Limb (tissue), 2 donors: ENCODE results near the gene CLCN7.

Source experiments
- DNase-seq, 2 donors: peaks; one replicate each; pipeline ENCODE4 v3.0.0-alpha.2; 2016; ENCODE audit errors: extremely low spot score in 2 of 2

The CLCN7 gene, protein sequence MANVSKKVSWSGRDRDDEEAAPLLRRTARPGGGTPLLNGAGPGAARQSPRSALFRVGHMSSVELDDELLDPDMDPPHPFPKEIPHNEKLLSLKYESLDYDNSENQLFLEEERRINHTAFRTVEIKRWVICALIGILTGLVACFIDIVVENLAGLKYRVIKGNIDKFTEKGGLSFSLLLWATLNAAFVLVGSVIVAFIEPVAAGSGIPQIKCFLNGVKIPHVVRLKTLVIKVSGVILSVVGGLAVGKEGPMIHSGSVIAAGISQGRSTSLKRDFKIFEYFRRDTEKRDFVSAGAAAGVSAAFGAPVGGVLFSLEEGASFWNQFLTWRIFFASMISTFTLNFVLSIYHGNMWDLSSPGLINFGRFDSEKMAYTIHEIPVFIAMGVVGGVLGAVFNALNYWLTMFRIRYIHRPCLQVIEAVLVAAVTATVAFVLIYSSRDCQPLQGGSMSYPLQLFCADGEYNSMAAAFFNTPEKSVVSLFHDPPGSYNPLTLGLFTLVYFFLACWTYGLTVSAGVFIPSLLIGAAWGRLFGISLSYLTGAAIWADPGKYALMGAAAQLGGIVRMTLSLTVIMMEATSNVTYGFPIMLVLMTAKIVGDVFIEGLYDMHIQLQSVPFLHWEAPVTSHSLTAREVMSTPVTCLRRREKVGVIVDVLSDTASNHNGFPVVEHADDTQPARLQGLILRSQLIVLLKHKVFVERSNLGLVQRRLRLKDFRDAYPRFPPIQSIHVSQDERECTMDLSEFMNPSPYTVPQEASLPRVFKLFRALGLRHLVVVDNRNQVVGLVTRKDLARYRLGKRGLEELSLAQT

DNA sequence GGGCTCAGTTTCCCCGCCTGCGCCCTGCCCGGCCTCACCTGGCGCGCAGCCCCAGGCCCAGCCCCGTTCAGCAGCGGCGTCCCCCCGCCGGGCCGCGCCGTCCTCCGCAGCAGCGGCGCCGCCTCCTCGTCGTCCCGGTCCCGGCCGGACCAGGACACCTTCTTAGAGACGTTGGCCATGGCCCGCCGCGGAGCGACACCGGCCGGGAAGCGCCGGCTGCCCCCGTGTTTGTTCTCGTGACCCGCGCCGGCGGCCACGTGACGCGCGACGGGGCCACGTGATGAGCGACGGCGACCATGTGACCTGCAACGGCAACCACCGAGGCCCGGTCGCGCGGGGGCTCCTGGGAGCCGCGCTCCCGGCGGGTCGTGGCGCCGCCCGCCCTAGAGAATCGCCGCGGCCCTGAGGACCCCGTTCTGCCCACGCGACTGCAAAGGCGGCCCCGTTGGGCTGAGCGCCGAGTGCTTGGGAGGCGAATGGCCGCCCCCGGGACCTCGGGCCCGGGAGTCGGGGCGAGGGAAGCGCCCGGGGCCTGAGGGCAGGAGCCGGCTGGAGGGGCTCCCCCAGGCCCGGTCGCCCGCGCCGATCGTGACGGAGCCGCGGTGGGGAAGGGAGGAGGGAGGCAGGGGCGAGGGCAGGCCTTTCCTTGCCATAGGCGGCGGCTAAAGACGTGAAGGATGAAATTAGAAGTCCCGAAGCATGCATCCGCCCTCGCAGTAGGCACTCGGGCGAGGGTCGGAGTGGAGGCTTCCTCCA, at the start of gene CLCN7:
Gene CLCN7 (minus strand): TSS at position 233 of the 756 bp plus-strand sequence. CDS start 54 bp downstream, at position 179.
- peak; percentile 75 to 94 for DNase-seq

DNA sequence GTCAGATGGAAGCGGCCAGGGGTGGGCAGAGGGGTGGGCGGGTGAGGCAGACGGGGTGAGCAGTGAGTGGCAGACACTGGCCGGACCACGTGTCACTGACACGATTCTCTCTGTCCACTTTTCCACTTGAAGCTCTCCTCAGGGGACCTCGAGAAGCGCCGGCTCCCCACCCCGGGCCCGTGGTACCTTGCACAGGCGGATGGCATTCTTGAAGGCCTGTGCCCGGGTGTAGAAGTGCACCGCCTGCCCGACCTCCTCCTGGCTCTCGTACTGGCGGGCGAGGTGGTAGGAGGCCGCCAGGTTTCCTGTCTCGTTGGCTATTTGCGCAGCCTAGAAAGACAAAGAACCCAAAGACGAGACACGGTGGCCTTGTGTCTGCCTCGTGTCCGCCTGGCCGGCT, 49.5 kb upstream of the CLCN7 start:
- DNase-seq, result no peak

DNA sequence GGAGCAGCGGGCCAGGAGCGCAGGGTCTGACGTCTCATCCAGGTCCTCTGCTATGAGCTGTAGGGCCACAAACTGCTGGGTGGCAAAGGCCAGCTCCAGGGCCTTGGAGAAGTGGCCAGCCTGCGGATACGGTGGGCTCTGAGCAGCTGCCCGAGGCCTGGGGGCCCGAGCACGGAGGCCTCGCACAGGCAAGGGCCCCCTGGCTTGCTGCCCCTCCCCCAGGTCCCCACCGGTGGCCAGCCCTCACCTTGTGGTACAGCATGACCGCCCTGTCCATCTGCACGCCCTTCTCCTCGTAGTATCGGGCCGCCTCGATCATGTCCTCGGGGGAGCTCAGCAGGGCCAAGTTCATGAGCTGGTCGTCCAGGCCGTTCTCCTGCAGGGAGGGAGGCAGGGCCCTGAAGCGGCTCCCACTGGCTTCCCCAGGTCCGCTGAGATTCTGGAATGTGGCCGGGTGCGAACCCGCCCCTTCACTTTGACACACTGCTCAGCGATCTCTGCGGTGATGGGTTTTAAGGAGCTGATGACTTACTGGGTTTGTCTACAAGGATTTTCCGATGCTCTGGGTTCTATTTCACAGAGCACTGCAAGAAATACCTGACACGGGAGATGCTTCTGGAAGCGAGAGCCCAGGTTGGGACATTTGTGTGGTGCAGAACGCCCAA, 48.9 kb upstream of the CLCN7 start:
- DNase-seq, result no peak

DNA sequence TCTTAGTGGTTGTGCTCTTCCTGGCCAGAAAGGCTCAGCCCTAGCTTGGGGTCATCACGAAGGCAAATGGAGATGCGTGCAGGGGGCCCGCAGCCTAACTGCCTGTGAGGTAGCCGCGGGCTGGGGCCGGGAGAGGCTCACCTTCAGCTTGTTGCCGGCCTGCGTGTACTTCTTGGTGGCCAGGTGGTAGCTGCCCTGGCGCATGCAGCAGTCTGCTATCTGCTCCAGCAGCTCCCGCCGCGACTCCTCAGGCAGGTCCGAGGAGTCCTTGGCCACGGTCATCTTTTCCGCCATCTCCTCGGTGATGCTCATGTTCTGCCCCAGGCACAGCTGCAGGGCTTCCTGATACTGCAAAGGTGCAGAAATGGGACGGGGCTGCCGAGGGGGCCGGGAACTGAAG, 45.6 kb upstream of the CLCN7 start:
- no peak for DNase-seq

DNA sequence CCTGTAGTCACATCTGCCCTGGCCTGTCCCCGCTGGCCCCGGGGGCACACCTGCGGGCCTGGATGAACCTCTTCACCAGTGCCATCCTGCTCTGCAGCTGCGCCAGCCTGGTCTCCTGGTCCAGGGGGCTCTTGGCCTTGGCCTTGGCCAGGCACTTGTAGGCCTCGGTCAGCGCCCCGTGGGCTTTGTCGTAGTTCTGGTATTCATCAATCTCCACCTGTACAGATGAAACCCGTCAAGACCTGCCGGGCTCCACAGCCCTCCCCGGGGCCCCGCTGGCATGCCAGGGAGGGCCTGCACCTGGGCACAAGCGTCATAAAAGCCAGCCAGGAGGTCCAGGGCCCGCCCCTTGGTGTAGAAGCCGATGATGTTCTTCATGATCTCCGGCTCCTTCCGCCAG, 45.0 kb upstream of the CLCN7 start:
- no peak for DNase-seq

DNA sequence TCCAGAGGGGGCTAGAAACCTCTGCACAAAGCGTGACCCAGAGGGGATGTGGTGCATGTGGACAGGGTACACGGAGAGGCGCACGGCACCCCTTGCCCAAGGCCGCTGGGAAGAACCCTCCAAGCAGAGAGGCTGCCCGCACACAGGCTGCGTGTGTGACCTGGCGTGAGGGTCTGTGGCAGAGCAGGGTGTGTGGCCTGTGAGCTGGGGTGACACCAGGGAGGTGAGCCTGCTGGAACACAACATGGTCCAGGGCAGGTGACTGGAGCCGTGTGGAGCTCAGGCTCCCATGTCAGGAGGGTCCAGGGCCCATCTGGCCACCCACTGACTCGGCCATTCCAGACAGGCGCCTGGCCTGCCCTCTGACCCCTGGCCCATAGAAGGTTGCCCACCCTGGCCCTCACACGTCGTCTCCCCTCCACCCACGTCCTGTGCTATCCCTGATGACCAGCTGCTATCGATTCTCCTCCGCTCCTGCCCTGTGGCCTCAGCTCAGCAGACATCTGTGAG, 43.9 kb upstream of the CLCN7 start:
- no peak for DNase-seq

DNA sequence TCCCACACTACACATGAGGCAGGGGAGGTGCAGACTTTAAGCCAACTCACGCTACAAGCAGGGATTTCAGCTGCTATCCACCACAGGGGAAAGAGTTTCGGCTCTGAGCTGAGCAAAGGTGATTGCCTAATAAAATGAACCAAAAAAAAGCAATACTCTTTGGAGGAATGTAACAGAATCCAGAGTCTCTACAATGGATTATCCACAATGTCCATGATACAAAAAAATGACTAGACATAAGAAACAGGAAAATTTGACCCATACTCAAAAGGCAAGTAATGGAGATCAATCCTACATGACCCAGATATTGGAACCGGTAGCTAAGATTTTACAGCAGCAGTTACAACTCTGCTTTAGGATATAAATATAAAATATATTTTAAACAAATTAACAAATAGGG, 39.7 kb upstream of the CLCN7 start:
- DNase-seq, result no peak

DNA sequence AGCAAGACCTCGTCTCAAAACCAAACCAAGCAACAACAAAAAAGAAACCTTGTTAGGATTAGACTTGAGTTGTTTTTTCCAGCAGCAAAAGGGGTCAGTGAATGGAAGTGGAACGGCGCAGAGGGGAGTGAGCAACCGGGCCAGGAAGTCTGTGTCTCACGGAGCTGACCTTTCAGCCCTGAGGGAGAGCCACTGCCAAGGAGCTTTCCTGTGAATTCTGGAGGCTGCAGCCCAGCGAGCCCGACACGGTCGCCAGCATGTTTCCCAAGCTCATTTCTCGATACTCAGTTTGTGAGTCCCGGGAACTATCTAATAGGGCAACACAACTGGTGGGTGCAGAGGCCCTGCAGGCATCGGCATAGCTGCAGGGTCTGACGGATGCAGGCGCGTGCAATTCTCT, 37.9 kb upstream of the CLCN7 start:
- DNase-seq, result no peak

DNA sequence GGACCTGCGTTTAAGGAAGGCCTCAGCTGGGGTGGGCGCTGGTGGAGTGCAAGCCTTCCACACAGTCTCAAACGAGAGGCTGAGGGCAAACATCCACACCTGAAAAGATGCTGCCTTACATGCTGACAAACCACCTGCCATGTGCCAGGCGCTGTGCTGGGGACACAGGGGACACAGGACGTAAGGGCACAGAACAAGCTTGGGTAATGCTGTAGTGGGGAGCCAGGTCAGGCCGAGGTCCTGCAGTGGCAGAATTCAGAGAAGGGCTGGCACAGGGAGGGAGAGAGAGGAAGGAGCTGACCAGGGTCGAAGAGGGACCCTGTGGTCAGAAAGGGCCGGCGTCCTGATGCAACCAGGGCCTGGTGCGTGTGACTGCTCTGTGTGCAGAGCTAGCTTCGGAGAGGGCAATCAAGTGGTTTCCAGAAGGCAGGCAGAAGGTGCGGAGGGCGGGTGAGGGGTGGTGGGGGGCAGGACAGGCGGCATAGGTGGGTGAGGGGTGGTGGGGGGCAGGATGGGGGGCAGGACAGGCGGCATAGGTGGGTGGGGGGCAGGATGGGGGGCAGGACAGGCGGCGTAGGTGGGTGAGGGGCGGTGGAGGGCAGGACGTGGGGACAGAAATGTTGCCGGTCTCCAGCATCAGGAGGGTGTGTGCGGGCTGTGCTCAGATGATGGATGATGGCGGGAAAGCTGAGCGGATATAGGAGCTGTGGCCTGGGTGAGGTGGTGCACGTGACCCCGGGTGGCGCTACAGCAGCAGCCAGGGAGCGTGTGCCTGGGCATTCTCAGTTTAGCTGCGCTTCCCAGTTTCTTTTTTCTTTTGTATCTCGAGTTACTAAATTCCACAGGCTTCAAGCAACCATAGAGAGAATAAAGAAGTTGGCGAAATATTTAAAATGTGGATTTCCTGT, 37.1 kb upstream of the CLCN7 start:
- DNase-seq, result no peak

DNA sequence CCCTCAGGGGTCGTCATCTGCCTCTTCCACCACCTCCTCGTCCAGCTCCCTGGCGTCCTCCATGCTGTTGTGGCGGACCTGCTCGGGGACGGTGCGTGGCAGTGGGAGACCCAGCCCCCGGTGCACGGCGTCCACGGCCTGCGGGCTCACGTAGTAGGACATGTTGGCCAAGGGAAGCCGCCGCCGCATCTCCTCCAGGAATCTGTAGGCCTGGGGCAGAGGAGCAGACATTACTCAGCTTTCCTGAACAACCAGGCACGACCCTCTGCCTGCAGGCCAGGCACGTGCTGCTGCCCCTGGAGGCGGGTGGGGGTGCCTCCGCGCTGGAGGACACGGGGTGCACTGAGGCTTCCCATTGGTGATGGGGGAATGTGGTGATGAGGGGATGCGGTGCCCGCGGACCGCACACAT, 36.1 kb upstream of the CLCN7 start:
- no peak for DNase-seq

DNA sequence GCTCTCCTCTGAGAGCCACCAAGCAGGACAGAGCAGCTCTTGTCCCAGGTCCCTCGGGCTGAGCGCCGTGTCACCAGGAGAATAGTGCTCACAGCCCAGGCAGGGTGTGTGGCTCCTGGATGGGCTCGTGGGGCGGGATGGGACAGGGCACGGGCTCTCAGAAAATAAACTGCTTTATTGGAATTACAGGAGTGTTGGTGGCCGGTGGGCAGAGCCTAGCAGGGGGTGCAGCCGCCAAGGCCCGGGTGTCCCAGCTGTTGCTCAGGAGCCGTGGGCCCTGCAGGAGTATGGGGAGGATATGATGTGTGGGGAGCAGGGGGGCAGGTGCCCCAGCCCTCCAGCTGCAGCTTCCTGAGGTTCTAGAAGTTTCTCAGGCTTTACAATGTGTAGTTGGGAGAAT, 35.4 kb upstream of the CLCN7 start:
- no peak for DNase-seq

DNA sequence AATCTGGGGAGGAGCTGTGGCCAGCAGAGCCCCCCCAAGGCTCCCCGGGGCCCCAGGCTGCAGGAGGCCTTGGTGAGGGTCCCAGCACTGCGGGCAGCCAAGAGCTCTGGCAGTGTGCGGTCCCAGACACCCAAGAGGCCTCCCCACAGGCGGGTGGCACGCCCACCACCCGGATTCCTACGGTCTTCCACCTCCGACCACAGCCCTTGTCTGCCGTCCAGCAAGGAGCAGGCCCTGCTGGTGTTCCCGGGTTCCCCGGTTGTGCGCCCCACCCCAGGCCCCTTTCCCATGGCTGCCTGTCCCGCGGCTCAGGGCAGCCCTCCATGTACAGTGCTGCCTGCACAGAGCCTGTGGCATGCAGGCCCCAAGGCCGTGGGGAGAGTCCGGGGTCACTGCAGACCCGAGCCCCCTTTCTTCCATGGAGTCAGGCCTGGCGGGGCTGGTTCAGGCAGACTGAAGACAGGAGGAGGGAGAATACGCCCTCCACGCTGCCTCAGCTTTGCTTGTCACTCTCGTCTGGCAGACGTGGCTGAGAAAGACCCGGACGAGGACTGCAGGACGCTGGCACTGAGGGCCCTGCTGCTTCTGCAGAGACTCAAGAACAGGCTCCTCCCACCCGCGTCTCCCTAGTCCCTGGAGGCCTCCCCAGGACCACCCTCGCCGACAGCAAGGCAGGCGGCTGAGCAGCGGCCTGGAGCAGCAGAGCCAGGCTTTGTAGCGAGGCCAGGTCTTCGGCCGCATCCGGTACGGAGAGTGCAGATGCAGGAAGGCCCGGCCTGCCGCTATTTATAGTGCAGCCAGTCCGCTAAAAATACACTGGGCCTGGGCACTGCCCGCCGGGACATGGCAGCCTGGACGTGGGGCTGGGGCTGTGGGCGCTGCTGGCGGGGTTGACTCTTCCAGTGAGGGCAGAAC, 34.7 kb upstream of the CLCN7 start:
- DNase-seq, result no peak

DNA sequence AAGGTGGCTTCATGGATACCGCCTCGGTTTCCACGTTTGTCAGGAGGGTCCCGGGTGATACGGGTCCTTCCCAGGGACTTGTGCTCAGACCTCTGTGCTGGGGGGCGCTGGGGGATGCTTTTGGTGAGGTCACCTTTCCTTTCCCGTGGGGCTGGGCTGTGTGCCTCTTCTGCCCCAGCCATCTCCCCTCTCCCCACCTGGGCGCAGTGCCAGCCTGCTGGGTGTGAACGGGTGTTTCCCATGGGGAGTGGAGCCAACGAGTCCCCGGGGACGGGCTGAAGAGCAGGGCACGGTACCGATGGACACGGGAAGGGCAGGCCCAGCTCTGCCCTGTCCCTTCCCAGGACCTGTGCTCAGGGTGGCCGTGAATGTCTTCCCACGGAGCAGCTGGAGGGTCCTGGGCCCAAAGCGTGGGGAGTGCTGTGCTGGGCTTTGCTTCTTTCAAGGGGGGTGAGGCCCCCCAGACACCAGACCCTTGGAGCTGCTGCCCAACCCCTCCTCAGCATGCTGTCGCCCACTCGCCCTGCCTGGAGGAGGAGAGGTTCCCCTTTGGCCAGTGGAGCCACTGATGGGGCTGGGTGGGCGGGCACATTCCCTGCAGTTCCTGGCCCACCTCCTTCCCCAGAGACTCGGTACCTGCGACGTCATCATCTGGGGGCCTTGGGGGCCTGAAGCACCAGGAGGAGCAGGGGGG, 33.8 kb upstream of the CLCN7 start:
- no peak for DNase-seq

DNA sequence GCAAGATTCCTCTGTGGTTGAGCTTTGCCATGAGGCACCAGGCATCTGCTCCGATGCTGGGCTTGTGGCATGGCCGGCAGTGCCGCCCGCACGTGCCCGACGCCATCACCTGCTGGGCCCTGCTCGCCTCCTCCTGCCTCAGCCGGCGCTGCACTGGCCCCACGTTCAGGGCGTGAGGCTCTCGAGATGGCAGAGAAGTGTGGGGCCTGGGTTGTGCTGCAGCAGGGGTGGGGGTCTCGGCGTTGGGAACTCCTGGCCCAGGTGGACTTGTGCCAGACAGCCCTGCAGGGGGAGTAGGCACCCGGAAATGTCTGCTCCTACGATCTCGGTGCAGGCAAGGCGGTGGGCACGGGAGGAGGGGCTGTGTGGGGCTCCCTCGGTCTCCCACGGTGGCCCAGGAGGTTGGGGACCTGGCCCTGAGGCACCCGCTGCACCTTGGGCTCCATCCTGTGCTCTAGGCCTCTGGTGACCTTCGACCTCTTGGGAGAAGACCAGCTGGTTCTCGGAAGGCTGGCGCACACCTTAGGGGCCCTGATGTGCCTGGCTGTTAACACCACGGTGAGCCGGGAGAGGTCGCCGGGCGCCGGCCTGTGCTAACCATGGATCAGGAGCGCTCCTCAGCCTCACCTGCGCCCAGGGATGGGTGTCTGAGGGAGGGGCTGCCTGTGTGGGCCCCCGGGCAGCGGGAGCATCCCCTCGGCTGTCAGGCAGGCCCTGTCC, 31.8 kb upstream of the CLCN7 start:
- no peak for DNase-seq

DNA sequence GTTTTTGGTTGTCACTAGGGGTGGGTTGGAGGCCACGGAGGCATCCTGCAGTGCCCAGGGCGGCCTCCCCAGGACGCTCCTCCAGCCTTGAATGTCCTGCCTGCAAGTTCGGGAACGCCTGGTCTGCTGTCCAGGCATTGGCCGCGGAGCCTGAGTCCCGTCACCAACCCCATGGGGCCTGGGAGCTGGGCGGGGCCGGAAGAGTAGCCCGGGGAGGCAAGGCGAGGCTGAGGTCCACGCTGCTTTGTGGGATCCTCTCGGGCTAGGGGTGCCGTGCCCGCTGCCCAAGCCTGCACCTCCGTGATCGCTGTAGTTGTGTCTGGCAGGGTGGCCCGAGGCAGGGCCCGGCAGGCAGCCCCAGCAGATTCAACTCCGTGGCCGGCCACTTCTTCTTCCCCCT, 31.1 kb upstream of the CLCN7 start:
- DNase-seq, result no peak

DNA sequence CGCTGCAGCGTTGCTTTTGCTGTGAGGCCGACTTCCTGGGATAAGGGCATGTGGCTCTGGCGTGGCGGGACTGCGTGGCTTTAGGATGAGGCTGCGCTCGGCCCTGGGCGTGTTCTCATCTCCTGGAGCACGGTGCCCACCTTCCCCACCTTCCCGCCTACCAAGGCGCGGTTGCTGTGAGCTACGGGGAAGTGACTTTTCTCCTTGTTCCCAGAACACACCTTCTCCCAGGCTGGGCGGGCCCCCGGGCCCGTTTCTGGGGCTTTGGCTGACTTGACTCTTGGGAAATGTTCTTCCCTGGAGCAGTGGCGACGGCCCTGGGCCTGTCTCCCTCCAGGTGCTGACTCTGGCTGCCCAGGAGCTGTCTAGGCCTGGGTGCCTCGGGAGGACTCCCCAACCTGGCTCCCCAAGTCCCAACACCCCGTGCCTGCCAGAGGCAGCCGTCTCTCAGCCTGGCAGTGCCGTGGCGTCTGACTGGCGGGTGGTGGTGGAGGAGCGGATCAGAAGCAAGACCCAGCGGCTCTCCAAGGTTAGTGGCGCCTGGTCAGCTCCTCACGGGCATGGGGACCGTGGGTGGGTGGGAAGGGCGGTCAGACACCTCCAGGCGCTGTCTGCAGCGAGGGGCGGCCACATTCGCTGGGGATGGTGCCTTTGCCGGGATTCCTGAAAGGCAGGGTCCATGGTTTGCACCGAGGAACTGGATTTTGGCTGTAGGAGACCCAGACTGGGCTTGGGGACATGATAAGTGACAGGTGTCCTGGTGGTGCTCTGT, 30.4 kb upstream of the CLCN7 start:
- DNase-seq, result no peak
